IMR-90 (cell line): Measurements from ENCODE around the gene ACP4. TPM values are rescaled to one million over a fixed set of nuclear protein-coding genes. Genes with fewer than 3 reads are reported as not detected.

Source experiments
- microRNA-seq, 2 experiments: library from miRNA; stranded (forward) in 1 of 2; unstranded in 1 of 2; fragments of 10-50 nt in 1 of 2; fragments of <30 nt in 1 of 2; gene quantifications in 1 of 2; microRNA quantifications in 1 of 2; one replicate each; pipeline versions ENCODE3 to v1.1.0; 2013 to 2020; ENCODE audit not compliant: insufficient read depth in 1 of 2, insufficient read length in 1 of 2, unreplicated experiment in 1 of 2
- polyA plus RNA-seq, 3 experiments: library from polyadenylated mRNA; depleted of rRNA; stranded (reverse); fragments of >200 nt; gene quantifications; 2 replicates each; pipeline ENCODE4 v1.2.3, GENCODE V29; 2012; ENCODE audit warnings: low replicate concordance in 1 of 3
- small RNA-seq, 5 experiments: library from RNA; depleted of rRNA; stranded (forward); fragments of <200 nt; gene quantifications; one replicate each; pipeline ENCODE3, GENCODE V24; 2012
- total RNA-seq: library from RNA; depleted of rRNA; stranded (reverse); fragments of >200 nt; gene quantifications from 2 replicates; pipeline ENCODE4 v1.2.3, GENCODE V29; 2012; rRNA removed

ACP4 gene
- total and polyA plus RNA-seq, 2 of the 4 experiments (the other 2 are of a cell fraction): not detected

Small RNAs within 50 kb of the gene (microRNA-seq; reads per million reads assigned to microRNA genes)
- 8.3 reads per million for gene SNORD88A (ENCODE audit: insufficient read depth, insufficient read length)
- gene SNORD88B (ENCODE audit: insufficient read depth, insufficient read length): not detected
- not detected for gene SNORD88C (ENCODE audit: insufficient read depth, insufficient read length)

Small RNAs within 50 kb of the gene (small RNA-seq; reads per million reads assigned to genes)
- gene SNORD88A: 5.6 to 39.8 (median 20.7) reads per million in 5 experiments
- gene SNORD88B: 0 reads per million in 5 experiments
- gene SNORD88C: 0 reads per million in 5 experiments

Other genes with a start within 250 kb of the ACP4 start
- not detected in 2 replicates for gene LRRC4B, start 222.0 kb upstream of the ACP4 start, total RNA-seq
- gene LRRC4B, start 222.0 kb upstream of the ACP4 start, polyA plus RNA-seq (2012; rRNA removed): 0.03 TPM in 2 replicates
- not detected in 2 replicates for gene SYT3, start 150.5 kb upstream of the ACP4 start, total RNA-seq
- 0.05 TPM in 1 of 2 replicates, not detected in the other for gene SYT3, start 150.5 kb upstream of the ACP4 start, polyA plus RNA-seq (2012; rRNA removed)
- gene C19orf81, start 141.0 kb upstream of the ACP4 start, total RNA-seq: not detected in 2 replicates
- gene C19orf81, start 141.0 kb upstream of the ACP4 start, polyA plus RNA-seq (2012; rRNA removed): 0.31 and 1.1 TPM in 2 replicates
- 4.7 and 6.1 TPM in 2 replicates for gene SHANK1, start 70.6 kb upstream of the ACP4 start, total RNA-seq
- 6.7 and 7.6 TPM in 2 replicates for gene SHANK1, start 70.6 kb upstream of the ACP4 start, polyA plus RNA-seq (2012; rRNA removed)
- gene CLEC11A, start 67.1 kb upstream of the ACP4 start, total RNA-seq: 17.0 and 19.2 TPM in 2 replicates
- 152 and 223 TPM in 2 replicates for gene CLEC11A, start 67.1 kb upstream of the ACP4 start, polyA plus RNA-seq (2012; rRNA removed)
- gene GPR32, start 20.0 kb upstream of the ACP4 start, total RNA-seq: not detected in 2 replicates
- not detected in 2 replicates for gene GPR32, start 20.0 kb upstream of the ACP4 start, polyA plus RNA-seq (2012; rRNA removed)
- gene KLK1, start 33.4 kb downstream of the ACP4 start, total RNA-seq: not detected in 2 replicates
- gene KLK1, start 33.4 kb downstream of the ACP4 start, polyA plus RNA-seq (2012; rRNA removed): not detected in 2 replicates
- gene KLK15, start 43.2 kb downstream of the ACP4 start, total RNA-seq: not detected in 2 replicates
- gene KLK15, start 43.2 kb downstream of the ACP4 start, polyA plus RNA-seq (2012; rRNA removed): not detected in 2 replicates
- gene KLK3, start 64.5 kb downstream of the ACP4 start, total RNA-seq: not detected in 2 replicates
- gene KLK3, start 64.5 kb downstream of the ACP4 start, polyA plus RNA-seq (2012; rRNA removed): not detected in 2 replicates
- not detected in 2 replicates for gene KLK2, start 83.0 kb downstream of the ACP4 start, total RNA-seq
- not detected in 2 replicates for gene KLK2, start 83.0 kb downstream of the ACP4 start, polyA plus RNA-seq (2012; rRNA removed)
- gene KLK4, start 121.0 kb downstream of the ACP4 start, total RNA-seq: not detected in 2 replicates
- gene KLK4, start 121.0 kb downstream of the ACP4 start, polyA plus RNA-seq (2012; rRNA removed): not detected in 2 replicates
- not detected in 2 replicates for gene KLK5, start 162.6 kb downstream of the ACP4 start, total RNA-seq
- not detected in 2 replicates for gene KLK5, start 162.6 kb downstream of the ACP4 start, polyA plus RNA-seq (2012; rRNA removed)
- gene KLK6, start 179.2 kb downstream of the ACP4 start, total RNA-seq: not detected in 2 replicates
- gene KLK6, start 179.2 kb downstream of the ACP4 start, polyA plus RNA-seq (2012; rRNA removed): not detected in 2 replicates
- not detected in 2 replicates for gene KLK7, start 193.5 kb downstream of the ACP4 start, total RNA-seq
- gene KLK7, start 193.5 kb downstream of the ACP4 start, polyA plus RNA-seq (2012; rRNA removed): not detected in 2 replicates
- not detected in 2 replicates for gene KLK8, start 211.2 kb downstream of the ACP4 start, total RNA-seq
- gene KLK8, start 211.2 kb downstream of the ACP4 start, polyA plus RNA-seq (2012; rRNA removed): not detected in 2 replicates
- not detected in 2 replicates for gene KLK10, start 229.3 kb downstream of the ACP4 start, total RNA-seq
- gene KLK10, start 229.3 kb downstream of the ACP4 start, polyA plus RNA-seq (2012; rRNA removed): not detected in 2 replicates
- not detected in 2 replicates for gene KLK11, start 236.2 kb downstream of the ACP4 start, total RNA-seq
- not detected in 2 replicates for gene KLK11, start 236.2 kb downstream of the ACP4 start, polyA plus RNA-seq (2012; rRNA removed)
- not detected in 2 replicates for gene KLK12, start 244.6 kb downstream of the ACP4 start, total RNA-seq
- not detected in 2 replicates for gene KLK12, start 244.6 kb downstream of the ACP4 start, polyA plus RNA-seq (2012; rRNA removed)